ENCODE data around the gene UBE2E2.

UBE2E2 gene

GRCh38 chr3:23271876-23272741 lies 69.0 kb downstream of the UBE2E2 start:
- Histone ChIP-seq H3K9me3 (ENCODE audit: control insufficient read depth, insufficient read depth, low read length) (no peaks in the 10 kb centered on the region), H3K27me3 (ENCODE audit: control insufficient read depth, insufficient read depth, low read length) (no peaks in the 10 kb centered on the region), H3K36me3 (ENCODE audit: control insufficient read depth, insufficient read depth, low read length) (0 out of 2 replicates have a peak, but pooled peaks cover 2% of the 10 kb centered on the region), H3K27ac (ENCODE audit: low read length) (no peak overlapping the region), H3K4me3 (ENCODE audit: low read length) (no peak overlapping the region), H3K4me1 (ENCODE audit: control insufficient read depth, insufficient read depth, low read length) (no peaks in the 10 kb centered on the region)
- no peak for DNase-seq (ENCODE audit: low read depth, low spot score)
- no CpG with 5 or more reads among the region's 38 CpGs for WGBS (ENCODE audit: insufficient coverage, insufficient read length)

- H3K4me3 ChIP-seq (ENCODE audit: low read length), result no peak overlapping the region
- no peaks in the 10 kb centered on the region for H3K9me3 ChIP-seq (ENCODE audit: control insufficient read depth, insufficient read depth, low read length)
- no peak overlapping the region for H3K27ac ChIP-seq (ENCODE audit: low read length)
- DNase-seq (ENCODE audit: low read depth, low spot score), result no peak
- no CpG with 5 or more reads among the region's 2 CpGs for WGBS (ENCODE audit: insufficient coverage, insufficient read length)
- H3K27me3 ChIP-seq (ENCODE audit: control insufficient read depth, insufficient read depth, low read length), result no peaks in the 10 kb centered on the region
- 0 out of 2 replicates have a peak, but pooled peaks cover 2% of the 10 kb centered on the region for H3K36me3 ChIP-seq (ENCODE audit: control insufficient read depth, insufficient read depth, low read length)
- H3K4me1 ChIP-seq (ENCODE audit: control insufficient read depth, insufficient read depth, low read length), result no peaks in the 10 kb centered on the region
Measured at GRCh38 chr3:23272820-23273219, 69.7 kb downstream of the UBE2E2 start.

GRCh38 chr3:23275061-23275460 lies 71.9 kb downstream of the UBE2E2 start:
- WGBS (ENCODE audit: insufficient coverage, insufficient read length), result no CpG with 5 or more reads among the region's 8 CpGs
- Histone ChIP-seq H3K4me1 (ENCODE audit: control insufficient read depth, insufficient read depth, low read length) (no peaks in the 10 kb centered on the region), H3K27ac (ENCODE audit: low read length) (no peak overlapping the region), H3K36me3 (ENCODE audit: control insufficient read depth, insufficient read depth, low read length) (0 out of 2 replicates have a peak, but pooled peaks cover 2% of the 10 kb centered on the region), H3K27me3 (ENCODE audit: control insufficient read depth, insufficient read depth, low read length) (no peaks in the 10 kb centered on the region), H3K4me3 (ENCODE audit: low read length) (no peak overlapping the region), H3K9me3 (ENCODE audit: control insufficient read depth, insufficient read depth, low read length) (no peaks in the 10 kb centered on the region)
- DNase-seq (ENCODE audit: low read depth, low spot score), result no peak

GRCh38 chr3:23275814-23276213 lies 72.7 kb downstream of the UBE2E2 start:
- no CpG with 5 or more reads among the region's 2 CpGs for WGBS (ENCODE audit: insufficient coverage, insufficient read length)
- no peaks in the 10 kb centered on the region for H3K27me3 ChIP-seq (ENCODE audit: control insufficient read depth, insufficient read depth, low read length)
- DNase-seq (ENCODE audit: low read depth, low spot score), result no peak
- H3K27ac ChIP-seq (ENCODE audit: low read length), result no peak overlapping the region
- 0 out of 2 replicates have a peak, but pooled peaks cover 2% of the 10 kb centered on the region for H3K36me3 ChIP-seq (ENCODE audit: control insufficient read depth, insufficient read depth, low read length)
- no peaks in the 10 kb centered on the region for H3K9me3 ChIP-seq (ENCODE audit: control insufficient read depth, insufficient read depth, low read length)
- H3K4me1 ChIP-seq (ENCODE audit: control insufficient read depth, insufficient read depth, low read length), result no peaks in the 10 kb centered on the region
- H3K4me3 ChIP-seq (ENCODE audit: low read length), result no peak overlapping the region

- H3K27me3 ChIP-seq (ENCODE audit: control insufficient read depth, insufficient read depth, low read length), result no peaks in the 10 kb centered on the region
- H3K36me3 ChIP-seq (ENCODE audit: control insufficient read depth, insufficient read depth, low read length), result 0 out of 2 replicates have a peak, but pooled peaks cover 2% of the 10 kb centered on the region
- DNase-seq (ENCODE audit: low read depth, low spot score), result no peak
- no peak overlapping the region for H3K27ac ChIP-seq (ENCODE audit: low read length)
- H3K4me1 ChIP-seq (ENCODE audit: control insufficient read depth, insufficient read depth, low read length), result no peaks in the 10 kb centered on the region
- H3K9me3 ChIP-seq (ENCODE audit: control insufficient read depth, insufficient read depth, low read length), result no peaks in the 10 kb centered on the region
- WGBS (ENCODE audit: insufficient coverage, insufficient read length), result no CpG with 5 or more reads among the region's 7 CpGs
- H3K4me3 ChIP-seq (ENCODE audit: low read length), result no peak overlapping the region
Measured at GRCh38 chr3:23276913-23277658, 74.0 kb downstream of the UBE2E2 start.

GRCh38 chr3:23277688-23278087 lies 74.6 kb downstream of the UBE2E2 start:
- H3K27me3 ChIP-seq (ENCODE audit: control insufficient read depth, insufficient read depth, low read length), result no peaks in the 10 kb centered on the region
- no peak for DNase-seq (ENCODE audit: low read depth, low spot score)
- H3K4me1 ChIP-seq (ENCODE audit: control insufficient read depth, insufficient read depth, low read length), result no peaks in the 10 kb centered on the region
- no peaks in the 10 kb centered on the region for H3K9me3 ChIP-seq (ENCODE audit: control insufficient read depth, insufficient read depth, low read length)
- 0 out of 2 replicates have a peak, but pooled peaks cover 2% of the 10 kb centered on the region for H3K36me3 ChIP-seq (ENCODE audit: control insufficient read depth, insufficient read depth, low read length)
- no peak overlapping the region for H3K27ac ChIP-seq (ENCODE audit: low read length)
- no CpG with 5 or more reads among the region's 3 CpGs for WGBS (ENCODE audit: insufficient coverage, insufficient read length)
- no peak overlapping the region for H3K4me3 ChIP-seq (ENCODE audit: low read length)

- no peaks in the 10 kb centered on the region for H3K36me3 ChIP-seq (ENCODE audit: control insufficient read depth, insufficient read depth, low read length)
- H3K4me3 ChIP-seq (ENCODE audit: low read length), result no peak overlapping the region
- no peaks in the 10 kb centered on the region for H3K9me3 ChIP-seq (ENCODE audit: control insufficient read depth, insufficient read depth, low read length)
- no CpG with 5 or more reads among the region's 5 CpGs for WGBS (ENCODE audit: insufficient coverage, insufficient read length)
- peaks cover 2% of the 10 kb centered on the region; the same call in 1 of the 2 replicates for H3K4me1 ChIP-seq (ENCODE audit: control insufficient read depth, insufficient read depth, low read length)
- no peak overlapping the region for H3K27ac ChIP-seq (ENCODE audit: low read length)
- H3K27me3 ChIP-seq (ENCODE audit: control insufficient read depth, insufficient read depth, low read length), result no peaks in the 10 kb centered on the region
- DNase-seq (ENCODE audit: low read depth, low spot score), result no peak
Measured at GRCh38 chr3:23283625-23284024, 80.5 kb downstream of the UBE2E2 start.

- Histone ChIP-seq H3K36me3 (ENCODE audit: control insufficient read depth, insufficient read depth, low read length) (no peaks in the 10 kb centered on the region), H3K4me3 (ENCODE audit: low read length) (no peak overlapping the region)
- WGBS (ENCODE audit: insufficient coverage, insufficient read length), result no CpG with 5 or more reads among the region's 1 CpG
Measured at GRCh38 chr3:23288286-23288685, 85.2 kb downstream of the UBE2E2 start.

GRCh38 chr3:23288715-23289114 lies 85.6 kb downstream of the UBE2E2 start:
- 0 out of 2 replicates have a peak, but pooled peaks cover 1% of the 10 kb centered on the region for H3K4me1 ChIP-seq (ENCODE audit: control insufficient read depth, insufficient read depth, low read length)
- WGBS (ENCODE audit: insufficient coverage, insufficient read length), result no CpG with 5 or more reads among the region's 2 CpGs
- H3K36me3 ChIP-seq (ENCODE audit: control insufficient read depth, insufficient read depth, low read length), result no peaks in the 10 kb centered on the region
- DNase-seq (ENCODE audit: low read depth, low spot score), result no peak
- no peaks in the 10 kb centered on the region for H3K27me3 ChIP-seq (ENCODE audit: control insufficient read depth, insufficient read depth, low read length)
- no peaks in the 10 kb centered on the region for H3K9me3 ChIP-seq (ENCODE audit: control insufficient read depth, insufficient read depth, low read length)
- no peak overlapping the region for H3K27ac ChIP-seq (ENCODE audit: low read length)
- H3K4me3 ChIP-seq (ENCODE audit: low read length), result no peak overlapping the region

More at GRCh38 chr3:23288286-23288685, 85.2 kb downstream of the UBE2E2 start:
- DNase-seq (ENCODE audit: low read depth, low spot score), result no peak
- Histone ChIP-seq H3K9me3 (ENCODE audit: control insufficient read depth, insufficient read depth, low read length) (no peaks in the 10 kb centered on the region), H3K27me3 (ENCODE audit: control insufficient read depth, insufficient read depth, low read length) (no peaks in the 10 kb centered on the region), H3K27ac (ENCODE audit: low read length) (no peak overlapping the region), H3K4me1 (ENCODE audit: control insufficient read depth, insufficient read depth, low read length) (peaks cover 3% of the 10 kb centered on the region; the same call in 1 of the 2 replicates)

GRCh38 chr3:23292432-23292831 lies 89.3 kb downstream of the UBE2E2 start:
- DNase-seq (ENCODE audit: low read depth, low spot score), result no peak
- H3K36me3 ChIP-seq (ENCODE audit: control insufficient read depth, insufficient read depth, low read length), result no peaks in the 10 kb centered on the region
- no peak overlapping the region for H3K27ac ChIP-seq (ENCODE audit: low read length)
- no peaks in the 10 kb centered on the region for H3K27me3 ChIP-seq (ENCODE audit: control insufficient read depth, insufficient read depth, low read length)
- H3K4me3 ChIP-seq (ENCODE audit: low read length), result no peak overlapping the region
- no CpG with 5 or more reads among the region's 1 CpG for WGBS (ENCODE audit: insufficient coverage, insufficient read length)
- H3K9me3 ChIP-seq (ENCODE audit: control insufficient read depth, insufficient read depth, low read length), result no peaks in the 10 kb centered on the region
- 0 out of 2 replicates have a peak, but pooled peaks cover 1% of the 10 kb centered on the region for H3K4me1 ChIP-seq (ENCODE audit: control insufficient read depth, insufficient read depth, low read length)
